ENCODE data around the gene CCL18.
"Not testable (repeated sequence)": the region's sequence is repeated elsewhere in the genome, so short reads cannot be mapped to it uniquely, and the experiment has no call there.

DNA sequence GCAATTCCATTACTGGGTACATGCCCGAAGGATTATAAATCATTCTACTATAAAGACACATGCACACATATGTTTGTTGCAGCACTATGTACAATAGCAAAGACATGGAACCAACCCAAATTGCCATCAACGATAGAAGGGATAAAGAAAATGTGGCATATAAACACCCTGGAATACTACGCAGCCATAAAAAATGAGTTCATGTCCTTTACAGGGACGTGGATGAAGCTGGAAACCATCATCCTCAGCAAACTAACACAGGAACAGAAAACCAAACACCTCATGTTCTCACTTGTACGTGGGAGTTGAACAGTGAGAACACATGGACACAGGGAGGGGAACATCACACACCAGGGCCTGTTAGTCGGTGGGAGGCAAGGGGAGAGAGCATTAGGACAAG is 57.0 kb downstream of the CCL18 start:
- TF ChIP-seq POLR2A, CTCF (IDR thresholded peaks at IDR 0.05): not testable (repeated sequence)
